Mucosa of stomach (tissue), 1 donor: Measurements from ENCODE around the gene SCAND1.
A peak's percentile ranks its signal among the peaks of the same experiment; 100 is the strongest.
"Not testable (repeated sequence)": the region's sequence is repeated elsewhere in the genome, so short reads cannot be mapped to it uniquely, and the experiment has no call there.

Experiments
- H3K27me3 ChIP-seq: one replicate; pipeline ENCODE4 v1.7.0; 2013; ENCODE audit warnings: mild to moderate bottlenecking, low read length; ENCODE audit not compliant: control insufficient read depth, insufficient read depth
- H3K36me3 ChIP-seq: one replicate; pipeline ENCODE4 v1.7.0; 2013; ENCODE audit warnings: low read length; ENCODE audit not compliant: control insufficient read depth, insufficient read depth
- H3K4me1 ChIP-seq: one replicate; pipeline ENCODE4 v1.7.0; 2013; ENCODE audit warnings: mild to moderate bottlenecking, low read length; ENCODE audit not compliant: control insufficient read depth, insufficient read depth
- H3K4me3 ChIP-seq: one replicate; pipeline ENCODE4 v1.7.0; 2013; ENCODE audit warnings: low read length
- H3K9ac ChIP-seq: one replicate; pipeline ENCODE4 v1.7.0; 2013; ENCODE audit warnings: mild to moderate bottlenecking, low read length, moderate library complexity
- H3K9me3 ChIP-seq: one replicate; pipeline ENCODE4 v1.7.0; 2013; ENCODE audit warnings: mild to moderate bottlenecking, low read length, moderate library complexity; ENCODE audit not compliant: control insufficient read depth
- donor health status: Pancreatic carcinoma.

SCAND1 gene

DNA sequence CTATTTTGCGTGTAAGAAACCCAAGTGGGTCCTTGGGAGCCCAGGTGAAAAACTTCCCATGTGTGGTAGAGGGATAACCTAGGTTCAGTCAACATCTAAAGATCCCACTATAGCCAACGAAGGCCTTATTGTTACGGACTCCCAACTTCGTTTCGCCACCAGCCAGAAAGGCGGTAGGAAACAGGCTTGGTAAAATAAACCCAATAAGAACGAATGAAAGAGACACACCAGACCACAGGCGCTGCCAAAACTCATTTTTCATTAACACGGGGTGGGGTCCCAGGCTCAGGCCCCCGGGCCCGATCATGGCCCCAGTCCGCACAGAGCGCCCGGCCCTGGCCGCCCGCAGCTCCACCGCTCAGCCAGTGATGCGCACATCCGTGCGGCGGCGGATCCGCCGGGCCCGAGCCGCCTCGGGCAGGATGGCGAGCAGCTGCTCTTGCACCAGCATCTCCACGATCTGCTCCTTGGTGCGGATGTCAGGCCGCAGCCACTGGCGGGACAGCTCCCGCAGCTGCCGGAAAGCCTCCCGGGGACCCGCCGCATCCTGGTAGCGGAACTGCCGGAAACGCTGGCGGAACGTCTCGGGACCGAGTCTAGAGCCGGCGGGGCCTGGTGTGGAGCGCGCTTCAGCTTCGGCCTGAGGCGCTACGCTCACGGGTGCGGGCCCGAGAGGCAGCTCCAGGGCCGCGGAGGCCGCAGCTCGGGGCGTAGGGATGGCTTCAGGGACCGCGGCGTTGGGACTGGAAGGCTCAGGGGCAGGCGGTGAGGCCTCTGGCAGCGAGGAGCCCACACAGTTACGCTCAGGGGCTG, 709 bp downstream of the SCAND1 start:
- Histone ChIP-seq H3K4me1 (peaks cover 15% of the 10 kb centered on the region), H3K36me3 (no peaks in the 10 kb centered on the region), H3K9ac (peak overlapping the region; percentile 94), H3K27me3 (no peaks in the 10 kb centered on the region), H3K9me3 (no peaks in the 10 kb centered on the region), H3K4me3 (peak overlapping the region; percentile 52)

DNA sequence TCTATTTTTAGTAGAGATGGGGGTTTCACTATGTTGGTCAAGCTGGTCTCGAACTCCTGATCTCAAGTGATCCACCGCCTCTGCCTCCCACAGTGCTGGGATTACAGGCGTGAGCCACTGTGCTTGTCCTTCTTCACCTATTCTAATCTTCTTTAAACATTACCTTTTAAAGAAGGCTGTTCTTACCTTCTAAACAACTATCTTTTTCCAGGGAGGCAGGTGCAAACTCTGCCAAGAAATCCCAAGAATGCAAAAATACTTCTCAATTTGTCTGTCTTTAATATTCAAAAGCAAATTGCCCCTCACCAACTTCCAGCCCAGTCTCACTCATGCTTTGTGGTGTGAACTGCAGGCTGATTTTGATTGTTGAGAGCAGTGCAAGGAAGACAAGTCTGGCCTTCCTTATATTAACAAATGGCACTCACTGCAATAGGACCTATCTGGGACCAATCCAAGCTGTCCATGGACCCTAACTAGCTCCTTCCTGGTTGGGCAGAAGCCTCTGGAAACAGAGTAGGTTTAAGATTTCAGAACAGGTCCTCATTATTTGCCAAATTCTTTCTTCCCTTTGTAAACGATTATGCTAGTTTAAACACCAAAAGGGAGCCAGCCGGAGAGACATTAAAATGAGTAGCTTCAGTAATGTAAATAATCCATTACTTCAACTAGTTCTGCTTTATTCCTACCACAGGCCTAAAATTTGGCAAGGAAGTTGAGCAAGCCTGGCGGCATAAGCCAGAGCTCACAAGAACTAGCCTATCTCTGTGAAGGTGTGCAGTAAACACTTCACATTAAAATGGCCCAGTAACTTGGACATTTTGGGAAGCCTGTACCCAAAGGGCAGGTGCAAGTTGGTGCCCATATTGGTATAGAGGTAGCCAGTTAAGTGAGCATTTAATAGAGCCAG, 1.6 kb downstream of the SCAND1 start:
- peak overlapping the region; percentile 52 for H3K4me3 ChIP-seq
- H3K36me3 ChIP-seq = no peaks in the 10 kb centered on the region
- peak overlapping the region; percentile 94 for H3K9ac ChIP-seq
- no peaks in the 10 kb centered on the region for H3K27me3 ChIP-seq
- H3K4me1 ChIP-seq = peaks cover 15% of the 10 kb centered on the region
- H3K9me3 ChIP-seq = no peaks in the 10 kb centered on the region

DNA sequence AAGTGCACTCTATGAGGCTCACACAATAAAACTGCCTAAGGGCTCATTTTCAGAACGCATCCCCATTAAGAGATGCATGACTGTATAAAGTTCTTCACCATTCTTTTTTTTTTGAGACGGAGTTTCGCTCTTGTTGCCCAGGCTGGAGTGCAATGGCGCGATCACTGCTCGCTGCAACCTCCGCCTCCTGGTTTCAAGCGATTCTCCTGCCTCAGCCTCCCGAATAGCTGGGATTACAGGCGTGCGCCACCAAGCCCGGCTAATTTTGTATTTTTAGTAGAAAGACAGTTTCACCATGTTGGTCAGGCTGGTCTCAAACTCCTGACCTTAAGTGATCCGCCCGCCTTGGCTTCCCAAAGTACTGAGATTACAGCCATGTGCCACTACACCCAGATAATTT, 2.2 kb downstream of the SCAND1 start:
- H3K27me3 ChIP-seq, H3K9me3 ChIP-seq, H3K4me3 ChIP-seq, H3K36me3 ChIP-seq: not testable (repeated sequence)
- peaks cover 15% of the 10 kb centered on the region for H3K4me1 ChIP-seq
- H3K9ac ChIP-seq = peak overlapping the region; percentile 94

GRCh38 chr20:35950093-35950492, 4.2 kb downstream of the SCAND1 start:
- Histone ChIP-seq H3K36me3 (no peaks in the 10 kb centered on the region), H3K4me3 (no peak overlapping the region), H3K9ac (no peak overlapping the region), H3K9me3 (no peaks in the 10 kb centered on the region), H3K4me1 (peaks cover 11% of the 10 kb centered on the region), H3K27me3 (no peaks in the 10 kb centered on the region)

GRCh38 chr20:35947907-35948306, 6.4 kb downstream of the SCAND1 start:
- no peak overlapping the region for H3K4me3 ChIP-seq
- H3K9ac ChIP-seq = no peak overlapping the region
- H3K9me3 ChIP-seq = no peaks in the 10 kb centered on the region
- H3K4me1 ChIP-seq = peaks cover 11% of the 10 kb centered on the region
- H3K36me3 ChIP-seq = no peaks in the 10 kb centered on the region
- no peaks in the 10 kb centered on the region for H3K27me3 ChIP-seq

GRCh38 chr20:35947489-35947888, 6.8 kb downstream of the SCAND1 start:
- H3K36me3 ChIP-seq = no peaks in the 10 kb centered on the region
- H3K9ac ChIP-seq = no peak overlapping the region
- no peaks in the 10 kb centered on the region for H3K27me3 ChIP-seq
- H3K4me3 ChIP-seq = no peak overlapping the region
- H3K4me1 ChIP-seq = peaks cover 6% of the 10 kb centered on the region
- no peaks in the 10 kb centered on the region for H3K9me3 ChIP-seq

DNA sequence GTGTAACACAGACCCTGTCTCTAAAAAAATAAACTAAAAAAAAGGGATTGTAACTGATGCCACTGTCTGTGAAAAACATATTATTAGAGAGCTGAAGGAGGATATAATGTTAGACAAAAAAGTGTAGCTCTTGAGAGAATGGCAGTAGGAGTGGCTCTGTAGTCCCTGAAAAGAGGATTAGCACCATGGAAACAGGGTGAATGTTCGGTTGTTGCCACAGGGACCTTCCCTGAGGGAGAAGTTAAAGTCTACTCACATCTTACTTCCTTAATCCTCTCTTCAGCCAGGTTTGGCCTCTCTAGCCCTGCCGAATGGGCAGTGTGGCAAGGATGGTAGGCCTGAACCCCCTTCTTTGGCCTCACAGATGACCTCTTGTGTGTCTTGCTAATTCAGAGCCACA, 12.1 kb downstream of the SCAND1 start:
- H3K9ac ChIP-seq = no peak overlapping the region
- H3K36me3 ChIP-seq = no peaks in the 10 kb centered on the region

DNA sequence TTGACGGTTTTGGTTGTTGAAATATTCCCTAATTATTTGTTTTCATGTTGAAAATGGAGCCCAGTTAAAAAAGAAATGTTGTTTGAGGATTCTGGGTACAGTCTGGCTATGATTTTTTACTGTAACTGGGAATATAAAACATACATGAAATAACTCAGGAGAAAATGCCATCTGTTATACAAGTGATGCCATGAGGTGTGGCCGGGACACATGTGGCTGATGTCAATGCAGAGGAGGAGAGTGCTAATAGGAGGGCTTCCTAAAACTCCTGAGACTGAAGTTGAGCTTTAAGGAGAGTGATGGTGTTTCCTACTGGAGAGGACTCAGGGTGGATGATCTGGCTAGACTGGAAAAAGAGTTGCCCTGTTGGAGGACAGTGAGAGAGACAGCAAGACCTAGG, 12.7 kb downstream of the SCAND1 start:
- H3K9me3 ChIP-seq = no peaks in the 10 kb centered on the region
- no peak overlapping the region for H3K4me3 ChIP-seq
- no peaks in the 10 kb centered on the region for H3K36me3 ChIP-seq
- H3K27me3 ChIP-seq = no peaks in the 10 kb centered on the region
- H3K9ac ChIP-seq = no peak overlapping the region
- no peaks in the 10 kb centered on the region for H3K4me1 ChIP-seq

More for the DNA sequence above, 12.1 kb downstream of the SCAND1 start:
- Histone ChIP-seq H3K4me3 (no peak overlapping the region), H3K27me3 (no peaks in the 10 kb centered on the region), H3K4me1 (no peaks in the 10 kb centered on the region), H3K9me3 (no peaks in the 10 kb centered on the region)

DNA sequence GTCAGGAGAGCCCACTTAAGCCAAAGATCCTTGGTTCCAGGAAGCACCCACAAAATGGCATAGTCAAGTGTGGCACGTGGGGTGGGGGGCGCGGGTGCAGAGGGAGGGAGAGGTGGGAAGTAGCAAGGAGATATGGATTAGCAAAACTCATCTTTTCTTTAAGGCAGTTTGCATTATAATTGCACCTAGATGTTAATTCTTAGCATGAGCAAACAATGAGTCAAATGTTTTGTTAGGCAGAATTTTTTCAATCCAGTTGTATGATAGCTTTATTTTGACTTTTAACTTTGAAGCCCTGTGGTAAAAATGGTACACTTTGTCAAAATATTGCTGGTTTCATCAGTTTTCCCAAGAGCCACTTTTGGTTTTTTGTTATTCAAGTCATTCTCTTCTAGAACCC, 15.0 kb downstream of the SCAND1 start:
- no peaks in the 10 kb centered on the region for H3K9me3 ChIP-seq
- H3K4me1 ChIP-seq = no peaks in the 10 kb centered on the region
- no peak overlapping the region for H3K9ac ChIP-seq
- H3K36me3 ChIP-seq = no peaks in the 10 kb centered on the region
- H3K4me3 ChIP-seq = no peak overlapping the region
- H3K27me3 ChIP-seq = no peaks in the 10 kb centered on the region

GRCh38 chr20:35934050-35934449, 20.3 kb downstream of the SCAND1 start:
- no peak overlapping the region for H3K4me3 ChIP-seq
- H3K9ac ChIP-seq = no peak overlapping the region
- H3K27me3 ChIP-seq = no peaks in the 10 kb centered on the region
- H3K36me3 ChIP-seq = no peaks in the 10 kb centered on the region
- no peaks in the 10 kb centered on the region for H3K9me3 ChIP-seq
- H3K4me1 ChIP-seq = no peaks in the 10 kb centered on the region

- H3K4me1 ChIP-seq = no peaks in the 10 kb centered on the region
- H3K27me3 ChIP-seq = no peaks in the 10 kb centered on the region
- H3K36me3 ChIP-seq = peaks cover 5% of the 10 kb centered on the region
- H3K9ac ChIP-seq = no peak overlapping the region
- H3K4me3 ChIP-seq = no peak overlapping the region
- no peaks in the 10 kb centered on the region for H3K9me3 ChIP-seq
These were observed 25.0 kb downstream of the SCAND1 start for GRCh38 chr20:35929301-35929700.

DNA sequence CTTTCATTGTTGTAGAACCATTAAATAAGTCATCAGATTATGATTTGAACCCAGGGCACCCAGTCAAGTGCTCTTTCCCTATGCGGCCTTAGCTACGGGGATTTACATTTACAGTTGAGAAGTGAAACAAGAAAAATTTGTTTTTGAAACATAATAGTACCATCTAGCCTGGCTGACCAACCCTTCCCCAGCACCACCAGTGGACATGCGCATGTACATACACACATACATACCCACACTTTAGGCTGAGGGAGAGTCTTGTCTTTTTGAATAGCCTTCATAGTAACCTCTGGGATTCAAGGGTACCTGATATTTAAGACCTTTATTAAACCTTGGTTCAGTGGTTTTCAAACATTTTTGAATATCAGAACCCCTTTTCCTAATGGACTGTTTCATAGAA, 33.8 kb downstream of the SCAND1 start:
- no peaks in the 10 kb centered on the region for H3K36me3 ChIP-seq

More for the DNA sequence above, 33.8 kb downstream of the SCAND1 start:
- Histone ChIP-seq H3K9me3 (no peaks in the 10 kb centered on the region), H3K9ac (no peak overlapping the region), H3K4me3 (no peak overlapping the region), H3K4me1 (no peaks in the 10 kb centered on the region), H3K27me3 (no peaks in the 10 kb centered on the region)
